ENCODE measurements around the gene SATB1. TPM values are rescaled to one million over a fixed set of nuclear protein-coding genes. Genes with fewer than 3 reads are reported as not detected.
"Not testable (repeated sequence)": the region's sequence is repeated elsewhere in the genome, so short reads cannot be mapped to it uniquely, and the experiment has no call there.

Gene SATB1
- total and polyA plus RNA-seq, 4 experiments from 2014 or later, result 101 to 211 (median 160) TPM

DNA sequence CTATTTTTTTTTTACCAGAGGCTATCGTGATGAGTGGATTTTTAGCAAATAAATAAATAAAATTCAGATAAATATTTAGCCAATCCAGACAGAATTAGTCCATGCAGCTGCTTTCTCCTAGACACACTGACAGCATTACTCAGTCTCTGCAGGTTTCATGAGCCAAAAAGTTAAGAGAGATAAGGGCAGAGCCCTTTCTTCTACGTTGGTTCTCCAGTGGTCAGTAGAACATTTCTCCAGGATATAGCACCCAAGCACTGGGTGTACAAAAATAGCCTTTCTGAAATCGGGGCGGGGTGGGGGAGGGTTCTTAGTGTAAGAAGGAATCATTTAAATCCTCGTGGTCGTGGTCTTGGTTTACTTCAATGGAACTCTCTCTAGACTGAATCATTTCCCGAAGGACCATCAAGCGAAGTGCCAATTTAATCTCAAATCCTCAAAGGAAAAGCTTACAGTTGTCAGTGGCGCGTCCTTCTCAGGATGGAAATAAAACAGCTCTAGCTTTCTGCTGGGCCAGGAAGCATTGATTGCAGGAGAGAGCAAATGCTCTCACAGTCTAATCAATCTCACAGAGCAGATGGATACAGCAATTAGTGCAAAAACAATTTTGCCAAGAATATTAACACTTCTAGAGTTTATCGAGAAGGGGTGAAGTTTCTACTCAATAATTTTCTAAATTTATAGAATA is 86.2 kb downstream of the SATB1 start:
- no peak overlapping the region for H3K27ac ChIP-seq (ENCODE audit: low read depth, low read length)
- H3K4me3 Mint-ChIP-seq, result no peak overlapping the region
- H3K4me3 ChIP-seq (ENCODE audit: low read length in 2 of 2), result no peak overlapping the region
- ChIA-PET POLR2A (ENCODE audit: partially characterized antibody) (no interaction called here), CTCF (ENCODE audit: partially characterized antibody) (no interaction called here)
- no peaks in the 10 kb centered on the region for H3K36me3 ChIP-seq (ENCODE audit: insufficient read depth, low read length)
- no peaks in the 10 kb centered on the region for H3K36me3 Mint-ChIP-seq
- H3K27me3 Mint-ChIP-seq, result no peaks in the 10 kb centered on the region
- peaks cover 0 to 2% (median 0%) of the 10 kb centered on the region in 8 donors for H3K9me3 Mint-ChIP-seq
- H3K27me3 ChIP-seq (ENCODE audit: insufficient read depth, low read length), result no peaks in the 10 kb centered on the region
- peaks cover 0 to 3% (median 0%) of the 10 kb centered on the region in 4 donors for H3K4me1 Mint-ChIP-seq
- no peaks in the 10 kb centered on the region for H3K9me3 ChIP-seq (ENCODE audit: control insufficient read depth in 1 of 2, low read length in 2 of 2)
- DNase-seq, result no peak
- H3K4me1 ChIP-seq (ENCODE audit: insufficient read depth, low read length), result no peaks in the 10 kb centered on the region
- no peak overlapping the region for H3K27ac Mint-ChIP-seq
- intact Hi-C loops (cut with micrococcal nuclease), result no loop called here

DNA sequence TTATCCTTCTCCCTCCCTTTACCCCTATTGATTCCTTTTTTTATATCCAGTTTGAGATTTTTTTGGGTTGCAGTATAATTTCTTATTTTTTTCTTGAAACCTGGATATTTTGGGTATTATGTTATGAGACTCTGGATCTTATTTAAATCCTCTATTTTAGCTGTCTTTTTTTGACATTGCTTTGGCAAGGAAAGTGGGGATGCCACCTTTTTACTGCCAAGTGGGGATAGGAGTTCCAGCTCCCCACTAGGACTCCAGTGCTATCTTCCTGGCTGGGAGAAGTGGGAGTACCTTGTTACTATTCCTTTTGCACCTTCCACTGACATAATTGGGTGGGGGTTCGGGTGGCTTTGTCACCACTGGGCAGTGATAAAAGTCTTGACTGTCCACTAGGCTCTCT is 87.9 kb downstream of the SATB1 start:
- intact Hi-C loops (cut with micrococcal nuclease), result no loop called here
- DNase-seq, result no peak
- H3K9me3 Mint-ChIP-seq, result peaks cover 0 to 4% (median 0%) of the 10 kb centered on the region in 8 donors
- ChIA-PET POLR2A (ENCODE audit: partially characterized antibody) (no interaction called here), CTCF (ENCODE audit: partially characterized antibody) (no interaction called here)
- no peaks in the 10 kb centered on the region for H3K36me3 Mint-ChIP-seq
- Histone ChIP-seq H3K27ac (ENCODE audit: low read depth, low read length) (no peak overlapping the region), H3K27me3 (ENCODE audit: insufficient read depth, low read length) (no peaks in the 10 kb centered on the region), H3K4me1 (ENCODE audit: insufficient read depth, low read length) (no peaks in the 10 kb centered on the region), H3K9me3 (ENCODE audit: control insufficient read depth in 1 of 2, low read length in 2 of 2) (no peaks in the 10 kb centered on the region), H3K36me3 (ENCODE audit: insufficient read depth, low read length) (no peaks in the 10 kb centered on the region), H3K4me3 (ENCODE audit: low read length in 2 of 2) (no peak overlapping the region)
- peaks cover 0 to 3% of the 10 kb centered on the region in 2 donors for H3K27me3 Mint-ChIP-seq
- no peak overlapping the region for H3K4me3 Mint-ChIP-seq
- H3K4me1 Mint-ChIP-seq, result peaks cover 0 to 3% (median 0%) of the 10 kb centered on the region in 4 donors
- H3K27ac Mint-ChIP-seq, result no peak overlapping the region

GRCh38 chr3:18334837-18335601 is 90.1 kb downstream of the SATB1 start:
- H3K4me1 Mint-ChIP-seq, result peaks cover 0 to 3% (median 0%) of the 10 kb centered on the region in 4 donors
- H3K36me3 ChIP-seq (ENCODE audit: insufficient read depth, low read length), result no peaks in the 10 kb centered on the region
- DNase-seq, result no peak
- no peaks in the 10 kb centered on the region for H3K27me3 ChIP-seq (ENCODE audit: insufficient read depth, low read length)
- no peak overlapping the region for H3K4me3 Mint-ChIP-seq
- H3K27ac Mint-ChIP-seq, result no peak overlapping the region
- no peaks in the 10 kb centered on the region for H3K9me3 ChIP-seq (ENCODE audit: control insufficient read depth in 1 of 2, low read length in 2 of 2)
- intact Hi-C loops (cut with micrococcal nuclease), result no loop called here
- no peak overlapping the region for H3K27ac ChIP-seq (ENCODE audit: low read depth, low read length)
- ChIA-PET POLR2A (ENCODE audit: partially characterized antibody) (no interaction called here), CTCF (ENCODE audit: partially characterized antibody) (no interaction called here)
- peaks cover 0 to 7% (median 3%) of the 10 kb centered on the region in 8 donors for H3K9me3 Mint-ChIP-seq
- no peak overlapping the region for H3K4me3 ChIP-seq (ENCODE audit: low read length in 2 of 2)
- H3K36me3 Mint-ChIP-seq, result peaks cover 0 to 5% of the 10 kb centered on the region in 2 donors
- H3K4me1 ChIP-seq (ENCODE audit: insufficient read depth, low read length), result no peaks in the 10 kb centered on the region
- H3K27me3 Mint-ChIP-seq, result peaks cover 0 to 9% of the 10 kb centered on the region in 2 donors

- POLR2A ChIA-PET (ENCODE audit: partially characterized antibody), result not testable (repeated sequence)
Observed at GRCh38 chr3:18330772-18331441, 94.2 kb downstream of the SATB1 start.

DNA sequence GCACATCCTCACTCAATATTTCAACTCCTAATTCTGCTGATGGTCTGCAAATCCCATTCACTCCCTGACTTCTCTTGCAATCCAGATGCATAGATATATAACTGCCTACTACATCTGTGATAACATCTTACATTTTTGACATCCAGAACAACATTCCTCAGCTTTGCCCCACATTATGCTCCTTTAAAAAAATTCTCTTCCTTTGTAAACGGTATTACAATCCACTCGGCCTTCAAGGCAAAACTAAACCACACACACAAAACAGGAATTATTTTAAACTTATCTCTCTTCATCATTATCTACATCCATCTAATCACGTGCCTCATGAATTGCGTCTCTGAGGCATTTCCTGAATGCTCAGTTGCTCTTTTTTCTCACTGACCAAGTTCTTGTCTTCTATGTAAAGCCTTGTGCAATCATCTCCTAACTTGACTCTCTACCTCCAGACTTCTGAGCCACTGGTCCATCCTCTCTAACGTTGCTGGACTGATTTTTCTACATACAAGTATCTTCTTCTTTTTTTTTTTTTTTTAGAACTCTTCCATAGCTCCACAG is 117.0 kb downstream of the SATB1 start:
- Mint-ChIP-seq H3K36me3 (no peaks in the 10 kb centered on the region), H3K27ac (no peak overlapping the region), H3K4me3 (no peak overlapping the region), H3K27me3 (peaks cover 0 to 2% of the 10 kb centered on the region in 2 donors), H3K4me1 (no peaks in the 10 kb centered on the region), H3K9me3 (no peaks in the 10 kb centered on the region)
- Histone ChIP-seq H3K4me1 (ENCODE audit: insufficient read depth, low read length) (no peaks in the 10 kb centered on the region), H3K4me3 (ENCODE audit: low read length in 2 of 2) (no peak overlapping the region), H3K9me3 (ENCODE audit: control insufficient read depth in 1 of 2, low read length in 2 of 2) (no peaks in the 10 kb centered on the region), H3K27me3 (ENCODE audit: insufficient read depth, low read length) (no peaks in the 10 kb centered on the region), H3K36me3 (ENCODE audit: insufficient read depth, low read length) (no peaks in the 10 kb centered on the region), H3K27ac (ENCODE audit: low read depth, low read length) (no peak overlapping the region)
- POLR2A ChIA-PET (ENCODE audit: partially characterized antibody), result no interaction called here
- no peak for DNase-seq
- intact Hi-C loops (cut with micrococcal nuclease), result no loop called here
- CTCF ChIA-PET (ENCODE audit: partially characterized antibody), result no interaction called here

More at GRCh38 chr3:18330772-18331441, 94.2 kb downstream of the SATB1 start:
- H3K36me3 ChIP-seq (ENCODE audit: insufficient read depth, low read length); H3K4me1 ChIP-seq (ENCODE audit: insufficient read depth, low read length); CTCF ChIA-PET (ENCODE audit: partially characterized antibody); H3K4me1 Mint-ChIP-seq; H3K27ac ChIP-seq (ENCODE audit: low read depth, low read length); H3K36me3 Mint-ChIP-seq; H3K4me3 ChIP-seq (ENCODE audit: low read length in 2 of 2); H3K27me3 ChIP-seq (ENCODE audit: insufficient read depth, low read length); H3K27ac Mint-ChIP-seq; DNase-seq; H3K27me3 Mint-ChIP-seq; H3K4me3 Mint-ChIP-seq; H3K9me3 ChIP-seq (ENCODE audit: control insufficient read depth in 1 of 2, low read length in 2 of 2); intact Hi-C loops (cut with micrococcal nuclease): not testable (repeated sequence)
- H3K9me3 Mint-ChIP-seq, result peaks cover 0 to 19% (median 14%) of the 10 kb centered on the region in 8 donors

DNA sequence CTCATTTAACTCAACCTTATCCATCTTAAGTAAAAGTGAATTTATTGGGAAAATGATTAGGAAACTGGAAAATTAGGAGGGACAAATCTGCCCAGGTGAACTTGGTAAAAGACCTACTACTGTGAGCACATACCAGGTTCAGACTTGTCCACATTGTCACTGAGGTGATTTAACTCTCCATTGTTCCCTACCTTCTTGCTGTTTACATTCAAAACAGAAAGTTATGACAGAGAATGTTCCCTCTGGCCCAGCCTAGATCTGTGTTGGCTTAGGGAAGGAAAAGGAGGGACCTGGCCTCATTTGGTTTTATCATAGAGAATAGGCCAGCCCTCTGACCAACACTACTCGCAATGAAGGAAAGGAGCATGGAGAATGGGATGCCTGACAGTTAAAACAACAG is 117.6 kb downstream of the SATB1 start:
- Mint-ChIP-seq H3K4me1 (no peaks in the 10 kb centered on the region), H3K4me3 (no peak overlapping the region), H3K27ac (no peak overlapping the region), H3K36me3 (no peaks in the 10 kb centered on the region), H3K27me3 (peaks cover 0 to 2% of the 10 kb centered on the region in 2 donors), H3K9me3 (no peaks in the 10 kb centered on the region)
- DNase-seq, result no peak
- intact Hi-C loops (cut with micrococcal nuclease), result no loop called here
- Histone ChIP-seq H3K36me3 (ENCODE audit: insufficient read depth, low read length) (no peaks in the 10 kb centered on the region), H3K4me1 (ENCODE audit: insufficient read depth, low read length) (no peaks in the 10 kb centered on the region), H3K4me3 (ENCODE audit: low read length in 2 of 2) (no peak overlapping the region), H3K27ac (ENCODE audit: low read depth, low read length) (no peak overlapping the region), H3K9me3 (ENCODE audit: control insufficient read depth in 1 of 2, low read length in 2 of 2) (no peaks in the 10 kb centered on the region), H3K27me3 (ENCODE audit: insufficient read depth, low read length) (no peaks in the 10 kb centered on the region)
- ChIA-PET CTCF (ENCODE audit: partially characterized antibody) (no interaction called here), POLR2A (ENCODE audit: partially characterized antibody) (no interaction called here)

DNA sequence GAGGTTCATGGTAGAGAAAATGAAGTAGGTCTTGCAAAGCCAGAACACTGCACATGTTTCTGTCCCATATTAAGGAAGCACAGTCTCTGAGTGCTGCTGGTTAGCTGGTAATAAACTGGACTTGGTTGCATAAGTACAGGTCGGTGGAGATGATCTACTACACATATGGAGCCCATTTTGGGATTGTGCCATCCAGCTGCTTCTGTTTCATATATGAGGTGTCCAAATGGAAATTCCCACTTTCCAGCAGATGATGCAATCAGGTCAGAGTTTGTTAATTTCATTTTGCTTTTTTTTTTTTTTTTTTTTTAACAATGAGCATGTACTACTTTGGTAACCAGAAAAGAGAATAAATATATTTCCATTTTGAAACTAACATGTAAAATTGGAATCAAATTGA is 122.6 kb downstream of the SATB1 start:
- intact Hi-C loops (cut with micrococcal nuclease), result no loop called here
- H3K27ac Mint-ChIP-seq, result no peak overlapping the region

More for the DNA sequence above, 122.6 kb downstream of the SATB1 start:
- Mint-ChIP-seq H3K4me3 (no peak overlapping the region), H3K9me3 (peaks cover 0 to 9% (median 2%) of the 10 kb centered on the region in 8 donors), H3K4me1 (no peaks in the 10 kb centered on the region), H3K36me3 (no peaks in the 10 kb centered on the region), H3K27me3 (no peaks in the 10 kb centered on the region)
- Histone ChIP-seq H3K27ac (ENCODE audit: low read depth, low read length) (no peak overlapping the region), H3K36me3 (ENCODE audit: insufficient read depth, low read length) (no peaks in the 10 kb centered on the region), H3K27me3 (ENCODE audit: insufficient read depth, low read length) (no peaks in the 10 kb centered on the region), H3K4me1 (ENCODE audit: insufficient read depth, low read length) (no peaks in the 10 kb centered on the region), H3K4me3 (ENCODE audit: low read length in 2 of 2) (no peak overlapping the region), H3K9me3 (ENCODE audit: control insufficient read depth in 1 of 2, low read length in 2 of 2) (peaks cover 0 to under 1% of the 10 kb centered on the region in 2 donors)
- CTCF ChIA-PET (ENCODE audit: partially characterized antibody), result no interaction called here
- POLR2A ChIA-PET (ENCODE audit: partially characterized antibody), result no interaction called here
- DNase-seq, result no peak

Data from CD4-positive, alpha-beta memory T cell (primary cell).